HG02884 (cell line): ENCODE results near the gene ADGRG7.
"Not testable (repeated sequence)": the region's sequence is repeated elsewhere in the genome, so short reads cannot be mapped to it uniquely, and the experiment has no call there.

Experiments
- ATAC-seq: cut with Tn5 transposase; IDR thresholded peaks from one replicate; pipeline ENCODE4 v1.9.1; 2021; ENCODE audit warnings: mild to moderate bottlenecking, moderate library complexity; ENCODE audit not compliant: unreplicated experiment

ADGRG7 gene

GRCh38 chr3:100641471-100642032 lies 32.2 kb downstream of the ADGRG7 start:
- ATAC-seq: peak; percentile 73

GRCh38 chr3:100645913-100646312 lies 36.5 kb downstream of the ADGRG7 start:
- ATAC-seq: no peak

GRCh38 chr3:100647171-100647570 lies 37.8 kb downstream of the ADGRG7 start:
- ATAC-seq: no peak

- ATAC-seq: no peak
Measured at GRCh38 chr3:100647657-100648056, 38.3 kb downstream of the ADGRG7 start.

- ATAC-seq: peak; percentile 99
Measured at GRCh38 chr3:100650651-100651619, 41.5 kb downstream of the ADGRG7 start.

GRCh38 chr3:100653604-100654294 lies 44.3 kb downstream of the ADGRG7 start:
- no peak for ATAC-seq

GRCh38 chr3:100656945-100657344 lies 47.5 kb downstream of the ADGRG7 start:
- ATAC-seq: no peak

- not testable (repeated sequence) for ATAC-seq
Measured at GRCh38 chr3:100661294-100661693, 51.9 kb downstream of the ADGRG7 start.

GRCh38 chr3:100662113-100662823 lies 52.9 kb downstream of the ADGRG7 start:
- ATAC-seq: no peak

GRCh38 chr3:100665230-100665629 lies 55.8 kb downstream of the ADGRG7 start:
- ATAC-seq: no peak

GRCh38 chr3:100666699-100667098 lies 57.3 kb downstream of the ADGRG7 start:
- ATAC-seq: not testable (repeated sequence)

GRCh38 chr3:100667316-100667715 lies 57.9 kb downstream of the ADGRG7 start:
- not testable (repeated sequence) for ATAC-seq

GRCh38 chr3:100670995-100671394 lies 61.6 kb downstream of the ADGRG7 start:
- ATAC-seq: not testable (repeated sequence)

GRCh38 chr3:100681496-100681895 lies 72.1 kb downstream of the ADGRG7 start:
- no peak for ATAC-seq

- no peak for ATAC-seq
Measured at GRCh38 chr3:100682056-100682853, 72.9 kb downstream of the ADGRG7 start.

GRCh38 chr3:100682854-100683760 lies 73.7 kb downstream of the ADGRG7 start:
- no peak for ATAC-seq

GRCh38 chr3:100693225-100693624 lies 83.8 kb downstream of the ADGRG7 start:
- ATAC-seq: no peak

GRCh38 chr3:100695696-100696095 lies 86.3 kb downstream of the ADGRG7 start:
- ATAC-seq: no peak

- ATAC-seq: no peak
Measured at GRCh38 chr3:100696161-100696560, 86.8 kb downstream of the ADGRG7 start.
